Measurements from ENCODE around the gene GABRB2.

Gene GABRB2

DNA sequence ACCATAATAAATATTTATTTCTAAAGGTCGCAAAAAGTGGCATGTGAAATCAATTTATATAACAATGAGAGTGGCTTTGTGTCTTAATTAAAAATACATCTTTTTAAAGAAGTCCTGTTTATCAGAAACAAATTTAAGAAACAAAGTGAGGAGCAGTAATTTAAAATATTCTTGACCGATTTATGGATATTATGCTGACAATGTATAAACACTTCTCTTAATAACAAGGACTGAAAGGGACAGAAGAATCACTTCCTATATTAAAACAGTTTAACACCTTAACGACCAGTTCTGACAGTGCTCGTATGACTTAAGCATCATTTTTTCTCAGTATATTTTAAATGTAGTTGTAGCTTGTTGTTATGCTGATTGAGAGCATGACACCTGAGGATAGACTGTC is 149.1 kb downstream of the GABRB2 start:
- DNase-seq: no peak
- Histone ChIP-seq H3K27ac (ENCODE audit: insufficient read depth in 1 of 2, low read depth in 1 of 2, low read length in 2 of 2, poor library complexity in 1 of 2, severe bottlenecking in 2 of 2) (no peak overlapping the region), H3K4me3 (ENCODE audit: control insufficient read depth in 1 of 7, extremely low read depth in 1 of 7, insufficient read depth in 4 of 7, low read depth in 2 of 7, low read length in 6 of 7) (no peak overlapping the region), H3K9me3 (ENCODE audit: control extremely low read depth in 1 of 5, control insufficient read depth in 4 of 5, insufficient read depth in 2 of 5, low read depth in 1 of 5, low read length in 4 of 5) (no peaks in the 10 kb centered on the region), H3K36me3 (ENCODE audit: control insufficient read depth in 4 of 4, insufficient read depth in 4 of 4, low read length in 3 of 4) (no peaks in the 10 kb centered on the region), H3K4me1 (ENCODE audit: control extremely low read depth in 1 of 4, control insufficient read depth in 4 of 4, insufficient read depth in 4 of 4, low read length in 3 of 4) (no peaks in the 10 kb centered on the region), H3K27me3 (replicated peaks in 2 of 5; ENCODE audit: control insufficient read depth in 4 of 5, insufficient read depth in 5 of 5, low read length in 4 of 5) (no peaks in the 10 kb centered on the region)
- ChIA-PET CTCF (no interaction called here), POLR2A (no interaction called here)
- WGBS (ENCODE audit: insufficient coverage): no CpG with 5 or more reads among the region's 4 CpGs

DNA sequence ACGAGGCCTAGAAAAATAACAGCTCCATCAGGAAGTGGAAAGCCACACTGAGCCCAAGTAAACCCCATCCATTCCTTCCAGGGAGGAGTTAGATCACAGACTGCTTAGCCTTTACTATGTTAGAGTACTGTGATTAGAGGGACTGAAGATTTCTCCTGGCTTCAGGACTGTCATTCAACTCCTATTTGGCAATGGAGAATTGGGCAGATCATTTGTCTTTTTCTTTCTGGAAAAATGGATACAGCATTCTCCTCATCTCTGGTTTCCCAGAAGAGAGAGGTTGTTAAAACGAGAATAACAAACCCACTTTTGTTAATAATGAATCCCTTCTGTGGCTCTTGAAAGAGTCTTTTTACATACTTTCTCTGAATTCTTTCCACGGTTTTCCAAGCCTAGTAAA is 150.4 kb downstream of the GABRB2 start:
- CTCF ChIA-PET: no interaction called here
- Histone ChIP-seq H3K4me1 (ENCODE audit: control extremely low read depth in 1 of 4, control insufficient read depth in 4 of 4, insufficient read depth in 4 of 4, low read length in 3 of 4) (no peaks in the 10 kb centered on the region), H3K4me3 (ENCODE audit: control insufficient read depth in 1 of 7, extremely low read depth in 1 of 7, insufficient read depth in 4 of 7, low read depth in 2 of 7, low read length in 6 of 7) (no peak overlapping the region), H3K27ac (ENCODE audit: insufficient read depth in 1 of 2, low read depth in 1 of 2, low read length in 2 of 2, poor library complexity in 1 of 2, severe bottlenecking in 2 of 2) (no peak overlapping the region), H3K27me3 (replicated peaks in 2 of 5; ENCODE audit: control insufficient read depth in 4 of 5, insufficient read depth in 5 of 5, low read length in 4 of 5) (no peaks in the 10 kb centered on the region), H3K36me3 (ENCODE audit: control insufficient read depth in 4 of 4, insufficient read depth in 4 of 4, low read length in 3 of 4) (no peaks in the 10 kb centered on the region), H3K9me3 (ENCODE audit: control extremely low read depth in 1 of 5, control insufficient read depth in 4 of 5, insufficient read depth in 2 of 5, low read depth in 1 of 5, low read length in 4 of 5) (no peaks in the 10 kb centered on the region)
- WGBS (ENCODE audit: insufficient coverage): no CpG with 5 or more reads among the region's 3 CpGs
- DNase-seq: no peak
- POLR2A ChIA-PET: no interaction called here

DNA sequence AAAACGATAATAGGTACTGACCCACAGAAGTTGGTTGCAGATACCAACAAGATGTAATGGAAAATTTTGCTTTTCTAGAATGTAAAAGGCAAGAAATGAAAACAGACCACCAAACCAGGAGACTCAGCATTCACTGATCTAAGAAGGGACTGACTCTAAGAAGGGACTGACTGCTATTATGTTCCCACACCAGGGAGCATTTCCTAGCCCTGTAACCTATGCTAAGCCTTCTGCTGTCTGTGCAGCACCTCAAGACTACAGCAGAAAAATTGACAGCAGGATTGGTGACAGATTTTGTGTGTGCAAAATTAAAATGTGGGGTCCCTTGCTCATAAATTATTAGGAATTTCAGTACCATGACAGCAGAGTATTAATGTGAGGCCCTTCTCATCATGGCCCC is 154.8 kb downstream of the GABRB2 start:
- no peak overlapping the region for H3K4me3 ChIP-seq (ENCODE audit: control insufficient read depth in 1 of 7, extremely low read depth in 1 of 7, insufficient read depth in 4 of 7, low read depth in 2 of 7, low read length in 6 of 7)
- CTCF ChIA-PET: no interaction called here
- POLR2A ChIA-PET: no interaction called here
- H3K27ac ChIP-seq (ENCODE audit: insufficient read depth in 1 of 2, low read depth in 1 of 2, low read length in 2 of 2, poor library complexity in 1 of 2, severe bottlenecking in 2 of 2): no peak overlapping the region
- H3K4me1 ChIP-seq (ENCODE audit: control extremely low read depth in 1 of 4, control insufficient read depth in 4 of 4, insufficient read depth in 4 of 4, low read length in 3 of 4): no peaks in the 10 kb centered on the region
- H3K27me3 ChIP-seq (replicated peaks in 2 of 5; ENCODE audit: control insufficient read depth in 4 of 5, insufficient read depth in 5 of 5, low read length in 4 of 5): no peaks in the 10 kb centered on the region
- no peaks in the 10 kb centered on the region for H3K9me3 ChIP-seq (ENCODE audit: control extremely low read depth in 1 of 5, control insufficient read depth in 4 of 5, insufficient read depth in 2 of 5, low read depth in 1 of 5, low read length in 4 of 5)
- no peaks in the 10 kb centered on the region for H3K36me3 ChIP-seq (ENCODE audit: control insufficient read depth in 4 of 4, insufficient read depth in 4 of 4, low read length in 3 of 4)
- DNase-seq: no peak
- no CpG with 5 or more reads among the region's 1 CpG for WGBS (ENCODE audit: insufficient coverage)

DNA sequence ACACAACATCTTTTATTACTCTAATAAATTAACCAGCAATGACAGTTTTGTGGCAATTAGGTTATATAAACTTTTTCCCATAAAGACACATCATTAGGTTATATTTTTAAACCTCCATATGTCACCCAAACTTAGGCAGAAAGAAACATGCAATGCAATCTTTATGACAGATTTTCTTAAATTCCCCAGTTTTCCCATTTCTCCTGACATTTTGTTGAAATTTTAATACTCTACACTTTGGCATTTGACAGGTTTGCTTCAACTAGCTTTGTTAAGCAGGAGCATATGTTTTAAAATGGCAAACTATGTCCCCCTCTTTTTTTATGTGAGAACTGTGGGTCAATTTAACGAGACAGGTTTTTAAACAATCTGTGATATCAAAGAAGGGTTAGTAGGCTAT is 155.5 kb downstream of the GABRB2 start:
- no CpG with 5 or more reads among the region's 1 CpG for WGBS (ENCODE audit: insufficient coverage)
- CTCF ChIA-PET: no interaction called here
- no peaks in the 10 kb centered on the region for H3K4me1 ChIP-seq (ENCODE audit: control extremely low read depth in 1 of 4, control insufficient read depth in 4 of 4, insufficient read depth in 4 of 4, low read length in 3 of 4)
- H3K27ac ChIP-seq (ENCODE audit: insufficient read depth in 1 of 2, low read depth in 1 of 2, low read length in 2 of 2, poor library complexity in 1 of 2, severe bottlenecking in 2 of 2): no peak overlapping the region
- H3K27me3 ChIP-seq (replicated peaks in 2 of 5; ENCODE audit: control insufficient read depth in 4 of 5, insufficient read depth in 5 of 5, low read length in 4 of 5): no peaks in the 10 kb centered on the region
- no peak overlapping the region for H3K4me3 ChIP-seq (ENCODE audit: control insufficient read depth in 1 of 7, extremely low read depth in 1 of 7, insufficient read depth in 4 of 7, low read depth in 2 of 7, low read length in 6 of 7)
- POLR2A ChIA-PET: no interaction called here
- no peaks in the 10 kb centered on the region for H3K36me3 ChIP-seq (ENCODE audit: control insufficient read depth in 4 of 4, insufficient read depth in 4 of 4, low read length in 3 of 4)
- H3K9me3 ChIP-seq (ENCODE audit: control extremely low read depth in 1 of 5, control insufficient read depth in 4 of 5, insufficient read depth in 2 of 5, low read depth in 1 of 5, low read length in 4 of 5): no peaks in the 10 kb centered on the region
- no peak for DNase-seq

DNA sequence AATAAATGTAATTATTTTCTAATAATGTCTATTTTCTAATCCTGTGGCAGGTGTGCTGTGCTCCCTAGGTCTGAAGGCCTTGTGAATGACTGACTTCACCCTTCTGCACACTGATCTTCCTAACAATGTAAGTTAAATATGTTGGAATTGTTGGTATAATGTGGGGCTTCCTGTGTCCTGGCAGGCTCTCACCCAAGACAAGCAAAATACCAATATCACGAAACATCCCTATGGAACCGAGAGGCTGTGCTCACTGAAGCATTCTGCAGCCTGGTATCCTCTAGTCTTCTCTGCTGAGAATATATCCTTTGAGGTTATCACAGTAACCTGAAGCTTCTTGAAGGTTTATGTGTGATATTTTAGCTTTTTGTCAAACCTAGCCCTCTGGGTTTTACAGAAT is 159.4 kb downstream of the GABRB2 start:
- POLR2A ChIA-PET: no interaction called here
- no peak overlapping the region for H3K4me3 ChIP-seq (ENCODE audit: control insufficient read depth in 1 of 7, extremely low read depth in 1 of 7, insufficient read depth in 4 of 7, low read depth in 2 of 7, low read length in 6 of 7)
- H3K27ac ChIP-seq (ENCODE audit: insufficient read depth in 1 of 2, low read depth in 1 of 2, low read length in 2 of 2, poor library complexity in 1 of 2, severe bottlenecking in 2 of 2): no peak overlapping the region
- H3K9me3 ChIP-seq (ENCODE audit: control extremely low read depth in 1 of 5, control insufficient read depth in 4 of 5, insufficient read depth in 2 of 5, low read depth in 1 of 5, low read length in 4 of 5): no peaks in the 10 kb centered on the region
- 100% methylated on average over 1 of the region's 2 CpGs for WGBS (ENCODE audit: insufficient coverage)
- no peaks in the 10 kb centered on the region for H3K27me3 ChIP-seq (replicated peaks in 2 of 5; ENCODE audit: control insufficient read depth in 4 of 5, insufficient read depth in 5 of 5, low read length in 4 of 5)
- no peak for DNase-seq
- no peaks in the 10 kb centered on the region for H3K36me3 ChIP-seq (ENCODE audit: control insufficient read depth in 4 of 4, insufficient read depth in 4 of 4, low read length in 3 of 4)
- CTCF ChIA-PET: no interaction called here
- no peaks in the 10 kb centered on the region for H3K4me1 ChIP-seq (ENCODE audit: control extremely low read depth in 1 of 4, control insufficient read depth in 4 of 4, insufficient read depth in 4 of 4, low read length in 3 of 4)

DNA sequence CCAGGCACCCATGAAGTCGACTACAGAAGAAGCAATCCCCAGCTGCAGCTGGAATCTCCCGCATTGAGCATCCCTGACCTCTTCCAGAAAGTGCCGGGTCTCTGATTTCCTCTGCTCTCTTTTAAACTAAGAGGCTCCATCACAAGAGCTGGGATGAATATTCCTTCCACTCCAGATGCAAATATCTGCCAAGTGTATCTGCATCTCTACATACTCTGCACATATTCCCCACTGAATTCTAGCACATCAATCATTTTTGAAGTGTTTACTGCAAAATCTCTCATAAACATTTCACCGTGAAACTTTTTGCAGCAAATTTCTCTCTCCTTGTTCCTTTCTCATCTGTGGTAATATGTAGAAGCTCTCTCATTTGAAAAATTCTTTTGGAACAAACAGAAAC is 161.5 kb downstream of the GABRB2 start:
- Histone ChIP-seq H3K9me3 (ENCODE audit: control extremely low read depth in 1 of 5, control insufficient read depth in 4 of 5, insufficient read depth in 2 of 5, low read depth in 1 of 5, low read length in 4 of 5) (no peaks in the 10 kb centered on the region), H3K4me3 (ENCODE audit: control insufficient read depth in 1 of 7, extremely low read depth in 1 of 7, insufficient read depth in 4 of 7, low read depth in 2 of 7, low read length in 6 of 7) (no peak overlapping the region), H3K4me1 (ENCODE audit: control extremely low read depth in 1 of 4, control insufficient read depth in 4 of 4, insufficient read depth in 4 of 4, low read length in 3 of 4) (no peaks in the 10 kb centered on the region), H3K36me3 (ENCODE audit: control insufficient read depth in 4 of 4, insufficient read depth in 4 of 4, low read length in 3 of 4) (no peaks in the 10 kb centered on the region), H3K27me3 (replicated peaks in 2 of 5; ENCODE audit: control insufficient read depth in 4 of 5, insufficient read depth in 5 of 5, low read length in 4 of 5) (no peaks in the 10 kb centered on the region), H3K27ac (ENCODE audit: insufficient read depth in 1 of 2, low read depth in 1 of 2, low read length in 2 of 2, poor library complexity in 1 of 2, severe bottlenecking in 2 of 2) (no peak overlapping the region)
- DNase-seq: no peak
- CTCF ChIA-PET: no interaction called here
- POLR2A ChIA-PET: interaction anchor here (0.7 kb wide), 1 partner anchor 392 kb away, joined by 4 read pairs; no protein-coding TSS in a partner anchor
- 77% methylated on average over 3 of the region's 4 CpGs for WGBS (ENCODE audit: insufficient coverage)

DNA sequence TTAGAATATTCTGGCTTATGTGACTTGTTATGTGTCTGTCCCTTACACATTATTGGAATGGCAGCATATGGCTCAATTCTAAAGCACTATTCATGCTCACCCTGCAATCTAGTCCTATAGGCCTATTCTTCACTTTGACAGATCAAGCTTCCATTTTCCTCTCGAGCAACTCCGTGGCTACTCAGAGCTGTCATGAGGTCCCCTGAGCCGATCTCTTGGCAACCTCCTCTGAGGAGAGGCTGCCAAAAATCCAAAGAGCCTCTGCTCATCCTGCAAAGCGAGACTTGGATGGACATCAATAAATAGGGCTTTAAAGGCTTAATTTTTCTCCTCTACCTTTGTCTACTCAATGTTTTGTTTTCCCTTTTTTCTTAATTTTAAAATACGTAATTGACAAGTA is 163.8 kb downstream of the GABRB2 start:
- H3K36me3 ChIP-seq (ENCODE audit: control insufficient read depth in 4 of 4, insufficient read depth in 4 of 4, low read length in 3 of 4): no peaks in the 10 kb centered on the region
- no peak overlapping the region for H3K27ac ChIP-seq (ENCODE audit: insufficient read depth in 1 of 2, low read depth in 1 of 2, low read length in 2 of 2, poor library complexity in 1 of 2, severe bottlenecking in 2 of 2)
- WGBS (ENCODE audit: insufficient coverage): 89% methylated on average over 4 of the region's 5 CpGs
- CTCF ChIA-PET: no interaction called here
- no peaks in the 10 kb centered on the region for H3K27me3 ChIP-seq (replicated peaks in 2 of 5; ENCODE audit: control insufficient read depth in 4 of 5, insufficient read depth in 5 of 5, low read length in 4 of 5)
- no peaks in the 10 kb centered on the region for H3K4me1 ChIP-seq (ENCODE audit: control extremely low read depth in 1 of 4, control insufficient read depth in 4 of 4, insufficient read depth in 4 of 4, low read length in 3 of 4)
- no peak for DNase-seq
- POLR2A ChIA-PET: no interaction called here
- H3K4me3 ChIP-seq (ENCODE audit: control insufficient read depth in 1 of 7, extremely low read depth in 1 of 7, insufficient read depth in 4 of 7, low read depth in 2 of 7, low read length in 6 of 7): no peak overlapping the region
- H3K9me3 ChIP-seq (ENCODE audit: control extremely low read depth in 1 of 5, control insufficient read depth in 4 of 5, insufficient read depth in 2 of 5, low read depth in 1 of 5, low read length in 4 of 5): no peaks in the 10 kb centered on the region

DNA sequence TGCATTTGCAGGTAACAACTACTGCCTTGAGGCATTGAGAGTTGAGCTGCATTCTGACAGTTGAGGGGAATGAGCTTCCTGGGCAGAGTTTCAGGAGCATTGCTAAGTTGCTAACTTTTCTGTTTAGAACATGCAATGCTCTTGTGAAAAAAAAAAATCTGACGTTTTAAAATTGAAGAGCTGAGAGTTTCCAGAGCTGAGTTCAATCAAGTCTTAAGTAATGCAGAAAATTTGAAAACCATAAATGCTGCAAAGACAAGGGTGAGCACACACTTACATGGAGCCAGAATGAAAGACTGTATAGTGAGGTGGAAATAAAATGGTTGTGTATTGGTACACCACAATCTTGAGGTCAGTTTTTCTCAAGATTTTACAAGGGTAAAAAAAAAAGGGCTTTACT is 166.0 kb downstream of the GABRB2 start:
- DNase-seq: no peak
- H3K27me3 ChIP-seq (replicated peaks in 2 of 5; ENCODE audit: control insufficient read depth in 4 of 5, insufficient read depth in 5 of 5, low read length in 4 of 5): no peaks in the 10 kb centered on the region
- H3K27ac ChIP-seq (ENCODE audit: insufficient read depth in 1 of 2, low read depth in 1 of 2, low read length in 2 of 2, poor library complexity in 1 of 2, severe bottlenecking in 2 of 2): no peak overlapping the region
- H3K36me3 ChIP-seq (ENCODE audit: control insufficient read depth in 4 of 4, insufficient read depth in 4 of 4, low read length in 3 of 4): no peaks in the 10 kb centered on the region
- POLR2A ChIA-PET: no interaction called here
- H3K9me3 ChIP-seq (ENCODE audit: control extremely low read depth in 1 of 5, control insufficient read depth in 4 of 5, insufficient read depth in 2 of 5, low read depth in 1 of 5, low read length in 4 of 5): no peaks in the 10 kb centered on the region
- H3K4me1 ChIP-seq (ENCODE audit: control extremely low read depth in 1 of 4, control insufficient read depth in 4 of 4, insufficient read depth in 4 of 4, low read length in 3 of 4): no peaks in the 10 kb centered on the region
- 50% methylated on average over 1 of the region's 1 CpG for WGBS (ENCODE audit: insufficient coverage)
- CTCF ChIA-PET: no interaction called here
- H3K4me3 ChIP-seq (ENCODE audit: control insufficient read depth in 1 of 7, extremely low read depth in 1 of 7, insufficient read depth in 4 of 7, low read depth in 2 of 7, low read length in 6 of 7): no peak overlapping the region

Measured in common myeloid progenitor, CD34-positive (primary cell).